A549 (cell line): Measurements from ENCODE around the gene ADTRP.

Experiments used
- CEBPB ChIP-seq, 2 experiments: fragments of >200 bp in 1 of 2; sonication (Bioruptor Twin) in 1 of 2; formaldehyde crosslinking in 1 of 2; IDR thresholded peaks; 2 replicates each; pipeline ENCODE4 v1.6.1; 2012 to 2016
- CHD2 ChIP-seq: fragments of 150-350 bp; IDR thresholded peaks from 2 replicates; pipeline ENCODE4 v1.6.1; 2014; ENCODE audit warnings: low read length; ENCODE audit not compliant: partially characterized antibody
- CTCF ChIP-seq: fragments of >200 bp; sonication (Bioruptor Twin); formaldehyde crosslinking; IDR thresholded peaks from 3 replicates; pipeline ENCODE4 v1.5.1; 2016
- EP300 ChIP-seq, 2 experiments: fragments of >200 bp; sonication (Bioruptor Twin); formaldehyde crosslinking; IDR thresholded peaks; 2 replicates in 1 of 2; 3 replicates in 1 of 2; pipeline ENCODE4 v1.6.1; 2016 to 2017
- GATA3 ChIP-seq: IDR thresholded peaks from 2 replicates; pipeline ENCODE4 v1.6.1; 2012; ENCODE audit warnings: borderline replicate concordance
- JUNB ChIP-seq: fragments of >200 bp; sonication (Bioruptor Twin); formaldehyde crosslinking; IDR thresholded peaks from 2 replicates; pipeline ENCODE4 v1.6.1; 2016
- POLR2A ChIP-seq: IDR thresholded peaks from 2 replicates; pipeline ENCODE4 v1.6.1; 2012; ENCODE audit warnings: mild to moderate bottlenecking, low read length
- RAD21 ChIP-seq, 2 experiments: fragments of >200 bp in 1 of 2; sonication (Bioruptor Twin) in 1 of 2; formaldehyde crosslinking in 1 of 2; IDR thresholded peaks in 1 of 2; conservative IDR thresholded peaks in 1 of 2; 2 replicates in 1 of 2; 3 replicates in 1 of 2; pipeline ENCODE4 v1.6.1; 2012 to 2018; ENCODE audit warnings: inconsistent platforms in 1 of 2
- SMC3 ChIP-seq: fragments of >200 bp; sonication (Bioruptor Twin); formaldehyde crosslinking; IDR thresholded peaks from 3 replicates; pipeline ENCODE4 v1.6.1; 2018; ENCODE audit warnings: inconsistent platforms

- TF ChIP-seq CTCF (no peak), RAD21 (conservative IDR thresholded peaks at IDR 0.05 in 1 of 2, IDR thresholded peaks at IDR 0.05 in 1 of 2) (no peak), POLR2A (no peak), EP300 (IDR thresholded peaks at IDR 0.05) (no peak), CHD2 (no peak), CEBPB (IDR thresholded peaks at IDR 0.05) (no peak), JUNB (no peak), SMC3 (no peak), GATA3 (no peak)
Observed at GRCh38 chr6:11778648-11779328, at the start of gene ADTRP.
